CD14-positive monocyte (primary cell): ENCODE data around the gene OXER1. TPM values are rescaled to one million over a fixed set of nuclear protein-coding genes. Genes with fewer than 3 reads are reported as not detected.

Source experiments
- DNase-seq, 3 donors: peaks; one replicate each; pipeline ENCODE4 v3.0.0-alpha.2; 2011 to 2022
- H2AFZ ChIP-seq: 2 replicates; pipeline ENCODE4 v1.6.0; 2012; ENCODE audit warnings: mild to moderate bottlenecking, low read depth, low read length, inconsistent platforms; ENCODE audit not compliant: insufficient read depth, poor library complexity, severe bottlenecking
- H3K27ac ChIP-seq, 2 donors: 1 replicate in 1 of 2; 2 replicates in 1 of 2; pipeline ENCODE4 v1.5.1; 2012 to 2013; ENCODE audit warnings: low read length in 2 of 2, control low read depth in 1 of 2, inconsistent platforms in 1 of 2, low read depth in 1 of 2, mild to moderate bottlenecking in 1 of 2
- H3K27me3 ChIP-seq, 2 donors: one replicate each; pipeline versions ENCODE4 v1.6.0 to v1.6.1; 2011 to 2013; ENCODE audit warnings: low read length in 2 of 2; ENCODE audit not compliant: control insufficient read depth in 2 of 2, insufficient read depth in 2 of 2
- H3K36me3 ChIP-seq, 2 donors: replicated peaks in 1 of 2; 1 replicate in 1 of 2; 2 replicates in 1 of 2; pipeline versions ENCODE4 v1.5.1 to v1.6.1; 2012 to 2013; ENCODE audit warnings: low read length in 2 of 2, control low read depth in 1 of 2, inconsistent platforms in 1 of 2, mild to moderate bottlenecking in 1 of 2; ENCODE audit not compliant: insufficient read depth in 2 of 2, control insufficient read depth in 1 of 2
- H3K4me1 ChIP-seq, 2 donors: 1 replicate in 1 of 2; 2 replicates in 1 of 2; pipeline versions ENCODE4 v1.5.1 to v1.6.1; 2012 to 2013; ENCODE audit warnings: low read length in 2 of 2, control low read depth in 1 of 2, inconsistent platforms in 1 of 2, mild to moderate bottlenecking in 1 of 2, moderate library complexity in 1 of 2; ENCODE audit not compliant: insufficient read depth in 2 of 2, control insufficient read depth in 1 of 2
- H3K4me2 ChIP-seq: replicated peaks from 2 replicates; pipeline ENCODE3; 2012; ENCODE audit warnings: low read length, moderate library complexity, mild to moderate bottlenecking; ENCODE audit not compliant: poor library complexity, severe bottlenecking; ENCODE audit errors: extremely low read depth
- H3K4me3 ChIP-seq, 3 experiments: fragments of 200-600 bp in 1 of 3; sonication (generic) in 1 of 3; replicated peaks in 1 of 3; 1 replicate in 2 of 3; 2 replicates in 1 of 3; pipeline ENCODE4 v1.5.1; 2011 to 2013; ENCODE audit warnings: low read length in 3 of 3, mild to moderate bottlenecking in 3 of 3, control low read depth in 2 of 3, low read depth in 2 of 3, inconsistent platforms in 1 of 3, moderate library complexity in 1 of 3
- H3K79me2 ChIP-seq: 2 replicates; pipeline ENCODE4 v1.6.0; 2012; ENCODE audit warnings: mild to moderate bottlenecking, control low read depth, inconsistent platforms, low read length, moderate library complexity; ENCODE audit not compliant: insufficient read depth
- H3K9ac ChIP-seq: 2 replicates; pipeline ENCODE4 v1.6.0; 2017; ENCODE audit warnings: low read length, mild to moderate bottlenecking; ENCODE audit not compliant: insufficient read depth, poor library complexity, severe bottlenecking
- H3K9me3 ChIP-seq, 2 donors: replicated peaks in 1 of 2; 1 replicate in 1 of 2; 2 replicates in 1 of 2; pipeline versions ENCODE4 v1.5.1 to v1.6.1; 2012 to 2013; ENCODE audit warnings: low read length in 2 of 2, control low read depth in 1 of 2; ENCODE audit not compliant: control insufficient read depth in 1 of 2, insufficient read depth in 1 of 2
- H4K20me1 ChIP-seq: 2 replicates; pipeline ENCODE4 v1.6.0; 2012; ENCODE audit warnings: mild to moderate bottlenecking, low read length, control low read depth, moderate library complexity; ENCODE audit not compliant: insufficient read depth
- H3K27ac Mint-ChIP-seq, 7 donors: one replicate each; pipeline ENCODE4 v1.8.0; 2020; ENCODE audit warnings: mild to moderate bottlenecking in 7 of 7, mixed read lengths in 7 of 7, moderate library complexity in 6 of 7, inconsistent platforms in 2 of 7
- H3K27me3 Mint-ChIP-seq, 3 donors: one replicate each; pipeline ENCODE4 v1.8.0; 2021 to 2022; ENCODE audit warnings: low read depth in 3 of 3, mild to moderate bottlenecking in 3 of 3, mixed read lengths in 3 of 3, moderate library complexity in 3 of 3, inconsistent platforms in 1 of 3
- H3K36me3 Mint-ChIP-seq, 2 donors: one replicate each; pipeline ENCODE4 v1.8.0; 2020; ENCODE audit warnings: mixed read lengths in 2 of 2, inconsistent platforms in 1 of 2, mild to moderate bottlenecking in 1 of 2
- H3K4me1 Mint-ChIP-seq: one replicate; pipeline ENCODE4 v1.8.0; 2020; ENCODE audit warnings: mild to moderate bottlenecking, mixed read lengths
- H3K4me3 Mint-ChIP-seq, 2 donors: one replicate each; pipeline ENCODE4 v1.8.0; 2020; ENCODE audit warnings: mild to moderate bottlenecking in 2 of 2, mixed read lengths in 2 of 2, moderate library complexity in 1 of 2
- H3K9me3 Mint-ChIP-seq, 7 donors: one replicate each; pipeline ENCODE4 v1.8.0; 2020 to 2022; ENCODE audit warnings: mixed read lengths in 7 of 7, mild to moderate bottlenecking in 6 of 7, moderate library complexity in 6 of 7, inconsistent platforms in 2 of 7
- CTCF ChIP-seq: fragments of 200-600 bp; IDR thresholded peaks from one replicate; pipeline ENCODE4 v1.8.0; 2022; ENCODE audit warnings: antibody characterized with exemption, mild to moderate bottlenecking
- WGBS: methylation state at CpG from one replicate; pipeline ENCODE4 v1.1.5; 2013; ENCODE audit warnings: missing lambda C conversion rate; ENCODE audit not compliant: insufficient coverage; 5-methylcytosine and 5-hydroxymethylcytosine counted together
- intact Hi-C, 2 donors: fragments of 100-400 bp; cut with micrococcal nuclease; formaldehyde crosslinking; loops; one replicate each; pipeline versions ENCODE4 v1.15.0 to v1.15.1; 2023
- polyA plus RNA-seq, 3 donors: library from polyadenylated mRNA; depleted of rRNA in 1 of 3; unstranded in 2 of 3; stranded (reverse) in 1 of 3; fragments of 300-500 nt in 2 of 3; fragments of >200 nt in 1 of 3; fragmentation: Illumina TruSeq in 2 of 3; gene quantifications; 1 replicate in 2 of 3; 2 replicates in 1 of 3; pipeline ENCODE4 v1.2.3, GENCODE V29; 2012 to 2021

Gene OXER1
- polyA plus RNA-seq, 3 donors: 3.8 to 13.3 (median 5.7) TPM

- Mint-ChIP-seq H3K27me3 (peaks cover 0 to 3% (median 0%) of the 10 kb centered on the region in 3 donors), H3K4me1 (peaks cover 3% of the 10 kb centered on the region), H3K36me3 (peaks cover 9 to 30% of the 10 kb centered on the region in 2 donors), H3K27ac (no peak overlapping the region), H3K9me3 (peaks cover 2 to 28% (median 18%) of the 10 kb centered on the region in 7 donors), H3K4me3 (no peak overlapping the region)
- peaks cover 0 to 12% of the 10 kb centered on the region in 2 donors for H3K36me3 ChIP-seq
- no peak for TF ChIP-seq CTCF
- intact Hi-C loops: loop anchor here in 1 of 2 donors (10.0 kb wide), 1 partner anchor 261 kb away; no protein-coding TSS in a partner anchor
- DNase-seq: no peak
- no peaks in the 10 kb centered on the region for H3K27me3 ChIP-seq
- H3K4me3 ChIP-seq: no peak overlapping the region
- H3K79me2 ChIP-seq: no peaks in the 10 kb centered on the region
- WGBS: no CpG with 5 or more reads among the region's 3 CpGs
- H3K9ac ChIP-seq: no peak overlapping the region
- H3K4me2 ChIP-seq: no peak overlapping the region
- H4K20me1 ChIP-seq: no peaks in the 10 kb centered on the region
- peaks cover 11 to 18% of the 10 kb centered on the region in 2 donors for H3K9me3 ChIP-seq
- H2AFZ ChIP-seq: no peak overlapping the region
- peaks cover 6 to 7% of the 10 kb centered on the region in 2 donors for H3K4me1 ChIP-seq
- H3K27ac ChIP-seq: no peak overlapping the region
Measured at GRCh38 chr2:42775810-42776209, 11.9 kb upstream of the OXER1 start.

DNA sequence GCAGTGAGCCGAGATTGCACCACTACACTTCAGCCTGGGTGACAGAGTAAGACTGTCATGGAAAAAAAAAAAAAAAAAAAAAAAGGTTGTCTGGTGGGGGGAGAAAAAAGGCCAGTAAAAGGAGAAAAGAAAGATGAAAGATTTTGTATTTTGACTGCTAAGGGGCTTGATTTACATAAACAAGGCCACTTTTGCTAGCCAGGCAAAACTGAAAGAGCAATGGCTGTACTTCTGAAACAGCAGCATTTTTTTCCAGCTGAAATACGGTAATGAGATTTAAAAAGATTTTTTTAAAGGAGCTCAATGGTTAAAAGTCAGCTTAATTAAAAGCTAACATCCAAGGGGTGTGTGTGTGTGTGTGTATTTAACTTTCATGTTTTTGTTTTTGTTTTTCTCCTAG, 11.3 kb upstream of the OXER1 start:
- H2AFZ ChIP-seq: no peak overlapping the region
- no peak for TF ChIP-seq CTCF
- no peaks in the 10 kb centered on the region for H3K27me3 ChIP-seq
- no CpG with 5 or more reads among the region's 2 CpGs for WGBS
- intact Hi-C loops: loop anchor here in 1 of 2 donors (10.0 kb wide), 1 partner anchor 260 kb away; no protein-coding TSS in a partner anchor
- no peaks in the 10 kb centered on the region for H4K20me1 ChIP-seq
- H3K79me2 ChIP-seq: no peaks in the 10 kb centered on the region
- no peak overlapping the region for H3K27ac ChIP-seq
- peaks cover 0 to 3% (median 0%) of the 10 kb centered on the region in 3 donors for H3K27me3 Mint-ChIP-seq
- H3K9me3 Mint-ChIP-seq: peaks cover 2 to 21% (median 12%) of the 10 kb centered on the region in 7 donors
- H3K4me3 Mint-ChIP-seq: no peak overlapping the region
- H3K4me1 Mint-ChIP-seq: peaks cover 10% of the 10 kb centered on the region
- peaks cover 11 to 12% of the 10 kb centered on the region in 2 donors for H3K9me3 ChIP-seq
- H3K4me1 ChIP-seq: peaks cover 12 to 13% of the 10 kb centered on the region in 2 donors
- H3K4me3 ChIP-seq: no peak overlapping the region
- H3K36me3 ChIP-seq: peaks cover 0 to 12% of the 10 kb centered on the region in 2 donors
- H3K4me2 ChIP-seq: no peak overlapping the region
- DNase-seq: no peak
- peaks cover 6 to 25% of the 10 kb centered on the region in 2 donors for H3K36me3 Mint-ChIP-seq
- peak overlapping the region in 1 of 7 donors; percentile 86 for H3K27ac Mint-ChIP-seq
- H3K9ac ChIP-seq: no peak overlapping the region
